HL-60/S4 treated with phorbol 12-myristate 13-acetate at 8.2 ng/mL for 4 days and 3 days (cell line): Measurements from ENCODE around the gene IFT122.
"Not testable (repeated sequence)": the region's sequence is repeated elsewhere in the genome, so short reads cannot be mapped to it uniquely, and the experiment has no call there.

Experiments
- in situ Hi-C: fragments of 300-500 bp; cut with MboI; formaldehyde crosslinking; loops from 2 replicates; pipeline ENCODE4 v1.15.0; 2022; ENCODE audit warnings: low sequenced_read_pairs

The IFT122 gene

GRCh38 chr3:129532261-129532660 lies 92.2 kb downstream of the IFT122 start:
- in situ Hi-C loops: no loop called here

GRCh38 chr3:129533406-129533805 lies 93.4 kb downstream of the IFT122 start:
- in situ Hi-C loops: no loop called here

GRCh38 chr3:129534428-129535027 lies 94.5 kb downstream of the IFT122 start:
- in situ Hi-C loops: no loop called here

GRCh38 chr3:129535075-129535474 lies 95.1 kb downstream of the IFT122 start:
- in situ Hi-C loops: no loop called here

GRCh38 chr3:129536374-129536667 lies 96.3 kb downstream of the IFT122 start:
- in situ Hi-C loops: no loop called here

- in situ Hi-C loops: no loop called here
Measured at GRCh38 chr3:129536804-129537203, 96.8 kb downstream of the IFT122 start.

- in situ Hi-C loops: no loop called here
Measured at GRCh38 chr3:129539206-129539605, 99.2 kb downstream of the IFT122 start.

GRCh38 chr3:129540776-129541516 lies 100.9 kb downstream of the IFT122 start:
- in situ Hi-C loops: no loop called here

- in situ Hi-C loops: no loop called here
Measured at GRCh38 chr3:129542747-129543146, 102.7 kb downstream of the IFT122 start.

GRCh38 chr3:129543156-129543790 lies 103.2 kb downstream of the IFT122 start, which contains the start of gene H1-8:
TSS of gene H1-8 (plus strand) at chr3:129543175. CDS start at chr3:129543219, 44 bp downstream.
- in situ Hi-C loops: no loop called here

- in situ Hi-C loops: no loop called here
Measured at GRCh38 chr3:129543999-129544398, 104.0 kb downstream of the IFT122 start.

- in situ Hi-C loops: not testable (repeated sequence)
Measured at GRCh38 chr3:129545951-129546350, 105.9 kb downstream of the IFT122 start.

GRCh38 chr3:129547241-129547640 lies 107.2 kb downstream of the IFT122 start:
- in situ Hi-C loops: no loop called here

GRCh38 chr3:129548104-129548965 lies 108.3 kb downstream of the IFT122 start:
- in situ Hi-C loops: no loop called here

- in situ Hi-C loops: no loop called here
Measured at GRCh38 chr3:129549006-129549800, 109.2 kb downstream of the IFT122 start.

- in situ Hi-C loops: no loop called here
Measured at GRCh38 chr3:129549805-129550204, 109.8 kb downstream of the IFT122 start.

- in situ Hi-C loops: no loop called here
Measured at GRCh38 chr3:129552287-129553050, 112.4 kb downstream of the IFT122 start.

- in situ Hi-C loops: no loop called here
Measured at GRCh38 chr3:129553171-129553570, 113.1 kb downstream of the IFT122 start.

- in situ Hi-C loops: no loop called here
Measured at GRCh38 chr3:129553719-129554118, 113.7 kb downstream of the IFT122 start.
